Subcutaneous adipose tissue (tissue), 4 donors: ENCODE measurements around the gene NARF. TPM values are rescaled to one million over a fixed set of nuclear protein-coding genes. Genes with fewer than 3 reads are reported as not detected.

Experiments used
- CTCF ChIP-seq: fragments of 450-650 bp; IDR thresholded peaks from one replicate; pipeline ENCODE4 v1.5.1; 2016; ENCODE audit warnings: low read depth, mild to moderate bottlenecking, control low read depth, antibody characterized with exemption, moderate library complexity
- total RNA-seq, 4 donors: library from RNA; depleted of rRNA; stranded (reverse); fragments of >200 nt; gene quantifications; one replicate each; pipeline ENCODE4 v1.1.0, GENCODE V29; 2016

The NARF gene
- total RNA-seq, 4 donors from 2014 or later: 32.6 to 56.7 (median 42.8) TPM

- TF ChIP-seq CTCF: no peak
Observed at GRCh38 chr17:82518826-82519810, 60.6 kb downstream of the NARF start, which contains the start of gene FOXK2. TSS of gene FOXK2 (plus strand) at chr17:82519732. CDS start at chr17:82519889, 157 bp downstream.

- no peak for TF ChIP-seq CTCF
Observed at GRCh38 chr17:82519971-82520903, 61.7 kb downstream of the NARF start.

GRCh38 chr17:82524540-82524939 lies 66.0 kb downstream of the NARF start:
- no peak for TF ChIP-seq CTCF

- no peak for TF ChIP-seq CTCF
Observed at GRCh38 chr17:82525712-82526111, 67.2 kb downstream of the NARF start.

- TF ChIP-seq CTCF: no peak
Observed at GRCh38 chr17:82527898-82528297, 69.4 kb downstream of the NARF start.

GRCh38 chr17:82528484-82529265 lies 70.1 kb downstream of the NARF start:
- TF ChIP-seq CTCF: no peak
